Neural cell (in vitro differentiated cells): ENCODE measurements around the gene THEM5. TPM values are rescaled to one million over a fixed set of nuclear protein-coding genes. Genes with fewer than 3 reads are reported as not detected.
"Not testable (repeated sequence)": the region's sequence is repeated elsewhere in the genome, so short reads cannot be mapped to it uniquely, and the experiment has no call there.

Experiments used
- H2AFZ ChIP-seq: fragments of 200-600, 300-800 bp; sonication (generic), shearing (Covaris generic); 2 replicates; pipeline ENCODE4 v1.6.0; 2014; ENCODE audit warnings: low read depth, mild to moderate bottlenecking, antibody characterized with exemption, low read length, moderate library complexity
- H3F3A ChIP-seq: fragments of 200-600 bp; shearing (Covaris generic); 2 replicates; pipeline ENCODE4 v1.6.1; 2016; ENCODE audit warnings: mild to moderate bottlenecking, moderate library complexity, mixed read lengths, antibody characterized with exemption, low read length; ENCODE audit not compliant: insufficient read depth, poor library complexity, severe bottlenecking
- H3K27ac ChIP-seq: fragments of 200-600, 300-800 bp; sonication (generic), shearing (Covaris generic); 2 replicates; pipeline ENCODE4 v1.5.1; 2014; ENCODE audit warnings: mild to moderate bottlenecking, low read length, moderate library complexity
- H3K27me3 ChIP-seq: fragments of 300-800, 200-600 bp; sonication (generic), shearing (Covaris generic); 2 replicates; pipeline ENCODE4 v1.6.0; 2014; ENCODE audit warnings: mild to moderate bottlenecking, low read depth, low read length, moderate library complexity; ENCODE audit not compliant: insufficient read depth
- H3K36me3 ChIP-seq: fragments of 300-800, 200-600 bp; sonication (generic), shearing (Covaris generic); 2 replicates; pipeline ENCODE4 v1.5.1; 2014; ENCODE audit warnings: mild to moderate bottlenecking, antibody characterized with exemption, low read length, moderate library complexity; ENCODE audit not compliant: insufficient read depth
- H3K4me2 ChIP-seq: fragments of 300-800, 200-600 bp; sonication (generic), shearing (Covaris generic); 2 replicates; pipeline ENCODE4 v1.6.0; 2014; ENCODE audit warnings: mild to moderate bottlenecking, low read length
- H3K4me3 ChIP-seq: fragments of 300-800, 200-600 bp; sonication (generic), shearing (Covaris generic); 2 replicates; pipeline ENCODE4 v1.5.1; 2014; ENCODE audit warnings: mild to moderate bottlenecking, low read length, moderate library complexity
- H3K79me2 ChIP-seq: fragments of 200-600 bp; shearing (Covaris generic); replicated peaks from 2 replicates; pipeline ENCODE4 v1.6.0; 2014; ENCODE audit warnings: mild to moderate bottlenecking, low read length, moderate library complexity; ENCODE audit not compliant: insufficient read depth
- H3K9ac ChIP-seq: fragments of 300-800, 200-600 bp; sonication (generic), shearing (Covaris generic); 2 replicates; pipeline ENCODE4 v1.6.1; 2016; ENCODE audit warnings: mild to moderate bottlenecking, low read length, mixed read lengths
- H3K9me2 ChIP-seq: fragments of 200-600 bp; shearing (Covaris generic); 2 replicates; pipeline ENCODE4 v1.6.1; 2016; ENCODE audit warnings: mild to moderate bottlenecking, low read length, mixed read lengths; ENCODE audit not compliant: insufficient read depth
- H3K9me3 ChIP-seq: fragments of 200-600, 300-800 bp; sonication (generic), shearing (Covaris generic); 2 replicates; pipeline ENCODE4 v1.6.1; 2016; ENCODE audit warnings: mild to moderate bottlenecking, mixed run types, low read length, moderate library complexity, mixed read lengths
- H4K20me1 ChIP-seq: fragments of 200-600 bp; shearing (Covaris generic); 2 replicates; pipeline ENCODE4 v1.6.1; 2016; ENCODE audit warnings: mild to moderate bottlenecking, mixed run types; ENCODE audit not compliant: insufficient read depth
- EP300 ChIP-seq: fragments of 450-650 bp; conservative IDR thresholded peaks from 2 replicates; pipeline ENCODE4 v1.6.1; 2014; ENCODE audit warnings: antibody characterized with exemption, mild to moderate bottlenecking, moderate library complexity; ENCODE audit not compliant: poor library complexity, severe bottlenecking
- EZH2 ChIP-seq: fragments of 200-600, 300-800 bp; shearing (Covaris generic), sonication (generic); IDR thresholded peaks from 2 replicates; pipeline ENCODE4 v1.6.1; 2014; ENCODE audit warnings: antibody characterized with exemption, low read length, borderline replicate concordance, mild to moderate bottlenecking; ENCODE audit not compliant: insufficient read depth, poor library complexity, severe bottlenecking
- MXI1 ChIP-seq: fragments of 450-650 bp; conservative IDR thresholded peaks from 2 replicates; pipeline ENCODE4 v1.6.1; 2014; ENCODE audit warnings: antibody characterized with exemption, mild to moderate bottlenecking; ENCODE audit not compliant: poor library complexity, severe bottlenecking
- POLR2AphosphoS5 ChIP-seq: IDR thresholded peaks from 2 replicates; pipeline ENCODE4 v1.6.1; 2012
- RAD21 ChIP-seq: fragments of 450-650 bp; conservative IDR thresholded peaks from 2 replicates; pipeline ENCODE4 v1.6.1; 2014; ENCODE audit warnings: antibody characterized with exemption, mild to moderate bottlenecking, moderate library complexity
- SMC3 ChIP-seq: fragments of 450-650 bp; conservative IDR thresholded peaks from 2 replicates; pipeline ENCODE4 v1.6.1; 2014; ENCODE audit warnings: antibody characterized with exemption, mild to moderate bottlenecking, moderate library complexity; ENCODE audit not compliant: poor library complexity
- TAF1 ChIP-seq: IDR thresholded peaks from 2 replicates; pipeline ENCODE4 v1.6.1; 2012; ENCODE audit warnings: low read depth
- polyA plus RNA-seq: library from polyadenylated mRNA; depleted of rRNA; stranded (reverse); fragments of >200 nt; gene quantifications from 2 replicates; pipeline ENCODE4 v1.2.3, GENCODE V29; 2014
- TF ChIP-seq, protein P1 (sequence below): fragments of 450-650 bp; IDR thresholded peaks from 2 replicates; pipeline ENCODE4 v1.5.1; 2014; ENCODE audit warnings: antibody characterized with exemption, mild to moderate bottlenecking, moderate library complexity; ENCODE audit not compliant: poor library complexity, severe bottlenecking
- TF ChIP-seq, protein P2 (sequence below): IDR thresholded peaks from 2 replicates; pipeline ENCODE4 v1.6.1; 2012; ENCODE audit warnings: borderline replicate concordance

THEM5 gene
- polyA plus RNA-seq, 1 donor from 2014 or later: not detected

DNA sequence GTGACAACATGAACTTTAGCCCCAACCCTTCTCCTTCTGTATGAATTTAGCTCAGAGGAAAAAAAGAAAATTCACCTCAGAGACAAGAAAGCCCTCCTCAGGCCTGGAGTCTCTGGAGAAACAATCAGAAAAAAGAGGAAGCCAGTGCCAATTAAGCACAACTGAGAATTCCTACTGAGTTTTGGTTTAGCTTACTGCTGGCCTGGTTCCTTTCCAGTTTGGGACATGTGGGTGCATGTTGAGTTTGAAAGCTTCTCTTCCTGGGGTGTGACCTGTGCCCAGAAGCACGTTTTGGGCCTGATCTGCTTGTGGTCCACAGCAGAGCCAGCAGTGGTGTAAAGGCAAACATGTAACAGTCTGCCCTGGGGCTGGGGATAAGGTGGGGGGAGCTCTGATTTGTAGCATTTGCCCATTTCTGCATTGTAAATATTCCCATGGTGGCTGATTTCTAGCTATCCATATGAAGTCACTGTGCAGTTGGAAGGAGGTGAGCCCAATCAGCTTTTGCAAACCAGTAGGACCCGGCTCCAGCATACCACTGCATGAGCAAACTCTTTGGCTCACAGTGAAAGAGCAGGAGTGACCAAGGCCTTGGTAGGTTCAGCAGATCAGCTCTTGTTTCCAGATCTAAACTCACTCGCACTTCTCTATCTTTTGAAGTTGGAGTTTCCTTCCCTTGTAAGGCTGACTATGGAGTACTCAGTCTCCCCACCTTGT is 4.7 kb upstream of the THEM5 start:
- Histone ChIP-seq H3K27me3 (no peaks in the 10 kb centered on the region), H2AFZ (no peak overlapping the region)

DNA sequence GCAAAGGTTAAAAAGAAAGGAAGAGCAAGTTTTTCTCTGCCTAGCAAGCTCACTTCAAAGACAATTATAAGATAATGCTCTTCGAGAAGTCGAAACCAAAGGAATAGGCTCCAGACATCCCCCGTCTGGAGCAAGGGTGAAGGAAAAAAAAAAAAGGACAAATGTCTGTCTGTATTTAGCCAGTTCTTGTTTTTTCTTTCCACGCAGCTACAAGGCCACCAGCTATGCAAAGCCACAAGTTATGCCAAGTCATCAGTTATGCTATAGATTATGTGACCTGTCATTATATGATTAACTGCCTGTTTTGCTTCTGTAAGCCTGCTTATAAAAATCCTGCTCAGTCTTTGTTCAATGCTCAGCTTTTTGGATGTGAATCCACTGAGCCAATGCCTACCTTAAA is 2.4 kb upstream of the THEM5 start:
- Histone ChIP-seq H3K9me2 (no peaks in the 10 kb centered on the region), H3K9me3 (no peaks in the 10 kb centered on the region), H3K9ac (no peak overlapping the region), H3K27ac (no peak overlapping the region), H4K20me1 (no peaks in the 10 kb centered on the region), H2AFZ (no peak overlapping the region), H3K4me2 (no peak overlapping the region), H3K79me2 (no peaks in the 10 kb centered on the region), H3K36me3 (no peaks in the 10 kb centered on the region), H3F3A (no peaks in the 10 kb centered on the region), H3K27me3 (no peaks in the 10 kb centered on the region), H3K4me3 (no peak overlapping the region)
- TF ChIP-seq POLR2AphosphoS5 (no peak), TAF1 (no peak), EZH2 (no peak), MXI1 (no peak), SMC3 (no peak), EP300 (no peak), RAD21 (no peak)
- TF ChIP-seq, protein P1, sequence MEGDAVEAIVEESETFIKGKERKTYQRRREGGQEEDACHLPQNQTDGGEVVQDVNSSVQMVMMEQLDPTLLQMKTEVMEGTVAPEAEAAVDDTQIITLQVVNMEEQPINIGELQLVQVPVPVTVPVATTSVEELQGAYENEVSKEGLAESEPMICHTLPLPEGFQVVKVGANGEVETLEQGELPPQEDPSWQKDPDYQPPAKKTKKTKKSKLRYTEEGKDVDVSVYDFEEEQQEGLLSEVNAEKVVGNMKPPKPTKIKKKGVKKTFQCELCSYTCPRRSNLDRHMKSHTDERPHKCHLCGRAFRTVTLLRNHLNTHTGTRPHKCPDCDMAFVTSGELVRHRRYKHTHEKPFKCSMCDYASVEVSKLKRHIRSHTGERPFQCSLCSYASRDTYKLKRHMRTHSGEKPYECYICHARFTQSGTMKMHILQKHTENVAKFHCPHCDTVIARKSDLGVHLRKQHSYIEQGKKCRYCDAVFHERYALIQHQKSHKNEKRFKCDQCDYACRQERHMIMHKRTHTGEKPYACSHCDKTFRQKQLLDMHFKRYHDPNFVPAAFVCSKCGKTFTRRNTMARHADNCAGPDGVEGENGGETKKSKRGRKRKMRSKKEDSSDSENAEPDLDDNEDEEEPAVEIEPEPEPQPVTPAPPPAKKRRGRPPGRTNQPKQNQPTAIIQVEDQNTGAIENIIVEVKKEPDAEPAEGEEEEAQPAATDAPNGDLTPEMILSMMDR: no peak
- TF ChIP-seq, protein P2, sequence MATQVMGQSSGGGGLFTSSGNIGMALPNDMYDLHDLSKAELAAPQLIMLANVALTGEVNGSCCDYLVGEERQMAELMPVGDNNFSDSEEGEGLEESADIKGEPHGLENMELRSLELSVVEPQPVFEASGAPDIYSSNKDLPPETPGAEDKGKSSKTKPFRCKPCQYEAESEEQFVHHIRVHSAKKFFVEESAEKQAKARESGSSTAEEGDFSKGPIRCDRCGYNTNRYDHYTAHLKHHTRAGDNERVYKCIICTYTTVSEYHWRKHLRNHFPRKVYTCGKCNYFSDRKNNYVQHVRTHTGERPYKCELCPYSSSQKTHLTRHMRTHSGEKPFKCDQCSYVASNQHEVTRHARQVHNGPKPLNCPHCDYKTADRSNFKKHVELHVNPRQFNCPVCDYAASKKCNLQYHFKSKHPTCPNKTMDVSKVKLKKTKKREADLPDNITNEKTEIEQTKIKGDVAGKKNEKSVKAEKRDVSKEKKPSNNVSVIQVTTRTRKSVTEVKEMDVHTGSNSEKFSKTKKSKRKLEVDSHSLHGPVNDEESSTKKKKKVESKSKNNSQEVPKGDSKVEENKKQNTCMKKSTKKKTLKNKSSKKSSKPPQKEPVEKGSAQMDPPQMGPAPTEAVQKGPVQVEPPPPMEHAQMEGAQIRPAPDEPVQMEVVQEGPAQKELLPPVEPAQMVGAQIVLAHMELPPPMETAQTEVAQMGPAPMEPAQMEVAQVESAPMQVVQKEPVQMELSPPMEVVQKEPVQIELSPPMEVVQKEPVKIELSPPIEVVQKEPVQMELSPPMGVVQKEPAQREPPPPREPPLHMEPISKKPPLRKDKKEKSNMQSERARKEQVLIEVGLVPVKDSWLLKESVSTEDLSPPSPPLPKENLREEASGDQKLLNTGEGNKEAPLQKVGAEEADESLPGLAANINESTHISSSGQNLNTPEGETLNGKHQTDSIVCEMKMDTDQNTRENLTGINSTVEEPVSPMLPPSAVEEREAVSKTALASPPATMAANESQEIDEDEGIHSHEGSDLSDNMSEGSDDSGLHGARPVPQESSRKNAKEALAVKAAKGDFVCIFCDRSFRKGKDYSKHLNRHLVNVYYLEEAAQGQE: no peak

More for the DNA sequence above, 4.7 kb upstream of the THEM5 start:
- Histone ChIP-seq H3K9ac (no peak overlapping the region), H3K9me2 (no peaks in the 10 kb centered on the region), H3F3A (no peaks in the 10 kb centered on the region), H3K36me3 (no peaks in the 10 kb centered on the region), H3K4me3 (no peak overlapping the region), H3K4me2 (no peak overlapping the region), H3K79me2 (no peaks in the 10 kb centered on the region), H3K27ac (no peak overlapping the region), H3K9me3 (no peaks in the 10 kb centered on the region), H4K20me1 (no peaks in the 10 kb centered on the region)
- no peak for TF ChIP-seq MXI1
- TF ChIP-seq, protein P2: no peak
- TF ChIP-seq TAF1: no peak
- TF ChIP-seq EZH2: no peak
- TF ChIP-seq EP300: no peak
- no peak for TF ChIP-seq POLR2AphosphoS5
- TF ChIP-seq, protein P1: no peak
- no peak for TF ChIP-seq SMC3

DNA sequence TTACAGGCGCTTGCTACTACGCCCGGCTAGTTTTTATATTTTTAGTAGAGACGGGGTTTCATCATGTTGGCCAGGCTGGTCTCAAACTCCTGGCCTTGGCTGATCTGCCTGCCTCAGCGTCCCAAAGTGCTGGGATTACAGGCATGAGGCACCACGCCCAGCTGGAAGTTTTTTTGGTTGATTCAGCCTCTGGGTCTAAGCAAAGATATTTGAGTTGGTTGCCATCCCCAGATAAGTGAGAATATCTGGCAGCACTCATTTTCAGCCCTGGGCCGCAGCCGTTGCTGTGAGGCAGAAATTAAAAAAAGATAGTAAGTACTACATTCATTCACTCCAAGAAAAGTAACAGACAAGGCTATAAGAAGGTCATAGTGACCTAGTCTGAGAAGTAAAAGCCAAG is 2.0 kb upstream of the THEM5 start:
- H3K27me3 ChIP-seq, H3K9me3 ChIP-seq, H3F3A ChIP-seq, H3K9me2 ChIP-seq, H3K4me2 ChIP-seq, H2AFZ ChIP-seq, H3K4me3 ChIP-seq, H4K20me1 ChIP-seq, H3K9ac ChIP-seq, H3K36me3 ChIP-seq, H3K27ac ChIP-seq, H3K79me2 ChIP-seq: not testable (repeated sequence)
